GM19452 (cell line): ENCODE measurements around the gene PROSER1.
"Not testable (repeated sequence)": the region's sequence is repeated elsewhere in the genome, so short reads cannot be mapped to it uniquely, and the experiment has no call there.

Experiments used
- ATAC-seq: cut with Tn5 transposase; IDR thresholded peaks from one replicate; pipeline ENCODE4 v1.9.1; 2021; ENCODE audit not compliant: unreplicated experiment

PROSER1 gene

DNA sequence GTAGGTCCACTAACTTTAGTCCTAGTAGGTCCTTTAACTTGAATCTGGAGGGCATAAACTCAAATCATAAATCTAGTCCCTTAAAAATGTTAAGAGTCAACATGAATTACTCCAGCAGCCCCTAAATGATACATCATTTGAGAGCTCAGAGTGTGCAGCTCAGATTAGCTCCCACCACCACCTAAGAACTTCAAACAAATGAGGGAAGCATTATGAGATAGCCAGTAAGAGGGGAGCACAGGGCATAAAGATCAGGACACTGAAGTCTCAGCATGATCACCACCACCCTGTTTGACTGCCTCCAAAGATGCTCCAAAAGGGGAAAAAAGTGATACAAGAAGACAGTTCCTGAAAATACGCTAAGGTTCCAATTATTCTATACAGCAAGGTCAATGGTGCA, 5.7 kb downstream of the PROSER1 start:
- no peak for ATAC-seq

DNA sequence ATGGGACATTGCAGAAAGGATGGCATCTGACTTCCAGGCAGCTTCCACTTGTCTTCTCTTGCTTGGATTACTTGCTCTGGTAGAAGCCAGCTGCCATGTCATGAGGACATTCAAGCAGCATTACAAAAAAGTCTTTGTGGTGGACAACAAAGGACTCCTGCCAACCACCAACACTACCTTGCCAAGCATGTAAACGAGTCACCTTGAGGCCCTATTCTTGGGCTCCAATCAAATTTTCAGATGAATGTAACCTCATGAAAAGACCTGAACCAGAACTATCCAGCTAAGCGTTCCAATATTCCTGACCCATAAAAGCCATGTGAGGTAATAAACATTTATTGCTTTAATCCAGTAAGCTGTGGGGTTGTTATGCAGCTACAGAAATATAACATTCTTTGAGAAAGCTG, 12.5 kb downstream of the PROSER1 start:
- no peak for ATAC-seq

DNA sequence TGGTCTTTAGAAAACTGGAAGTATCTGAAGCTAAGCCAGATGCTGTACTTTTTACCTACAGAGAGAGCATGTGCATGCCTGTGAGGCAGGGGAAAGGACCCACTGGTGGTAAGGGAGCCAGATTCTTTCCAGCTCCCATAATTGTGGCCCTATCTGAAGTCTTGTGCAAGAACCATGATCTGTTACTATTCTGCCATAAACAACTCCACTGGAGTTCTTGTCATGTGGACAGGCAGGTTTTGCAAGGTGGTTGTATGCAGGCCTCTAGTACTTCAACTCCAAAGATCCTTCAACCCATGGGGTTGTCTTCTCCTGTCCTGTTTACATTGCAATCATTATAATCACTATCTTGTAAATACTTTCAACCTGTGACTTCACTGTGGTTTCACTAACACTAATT, 14.1 kb downstream of the PROSER1 start:
- ATAC-seq: no peak

DNA sequence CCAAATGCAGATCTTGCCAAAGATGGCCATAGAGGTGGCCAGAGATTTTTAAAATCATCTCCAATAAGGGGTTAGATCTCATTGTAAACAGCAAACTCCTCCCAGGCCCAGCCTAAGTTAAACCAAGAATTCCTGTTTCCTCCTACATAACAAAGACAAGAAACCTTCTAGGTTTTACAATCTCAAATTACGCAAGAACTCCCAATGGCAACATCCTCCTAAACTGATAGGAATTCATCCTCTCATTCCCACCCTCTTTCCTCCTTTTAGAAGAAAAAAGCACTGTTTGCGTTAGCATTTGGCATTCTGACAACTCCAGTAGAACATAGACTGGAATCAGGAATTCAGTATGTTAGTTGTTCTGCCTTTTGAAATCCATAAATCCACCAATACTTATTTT, 14.6 kb downstream of the PROSER1 start:
- no peak for ATAC-seq

DNA sequence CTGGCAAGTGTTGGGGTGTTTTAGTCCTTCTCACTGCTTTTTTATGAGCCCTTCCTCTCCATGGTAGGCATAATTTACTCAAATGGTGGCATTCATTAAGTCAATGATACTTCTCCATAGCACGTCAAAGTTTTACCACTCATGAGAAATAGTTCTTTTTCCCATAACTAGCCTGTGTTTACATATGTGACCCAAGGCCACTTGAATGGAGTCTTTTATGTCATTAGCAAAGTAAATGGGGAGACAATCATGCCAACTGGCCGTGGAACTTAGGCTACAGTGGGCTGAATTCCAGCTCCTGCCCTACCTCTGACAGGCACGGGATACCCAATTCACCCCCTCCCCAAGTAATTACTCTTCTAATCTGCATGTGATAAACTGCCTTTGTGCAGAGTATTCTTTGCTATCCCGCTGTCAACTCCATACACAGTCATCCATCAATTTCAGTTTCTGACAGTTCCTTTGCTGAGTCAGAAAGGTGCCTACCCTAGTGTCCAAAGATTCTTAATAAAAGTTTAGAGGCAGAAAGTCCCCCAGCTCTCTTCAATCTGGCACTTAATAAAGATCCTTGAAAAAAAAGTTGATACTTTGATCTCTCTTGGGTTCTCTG, 16.9 kb downstream of the PROSER1 start:
- no peak for ATAC-seq

DNA sequence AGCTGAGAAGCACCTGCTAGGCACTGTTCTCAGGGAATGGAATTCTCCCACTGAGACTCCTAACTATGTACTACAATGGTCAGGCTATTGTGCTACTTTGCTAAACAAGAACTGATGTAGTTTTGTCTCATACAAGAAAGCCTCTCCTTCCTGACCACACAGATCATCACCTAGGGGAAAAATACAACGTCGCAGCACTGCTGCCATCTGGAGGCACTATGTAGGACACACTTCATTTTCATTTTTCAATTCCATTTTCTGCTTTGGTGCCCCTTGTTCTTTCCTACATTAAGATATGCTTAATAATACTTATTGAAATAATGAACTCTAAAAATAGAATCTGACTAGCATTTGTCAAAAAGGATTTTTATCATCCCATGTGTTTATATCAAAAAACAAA, 21.1 kb downstream of the PROSER1 start:
- ATAC-seq: peak; percentile 62

DNA sequence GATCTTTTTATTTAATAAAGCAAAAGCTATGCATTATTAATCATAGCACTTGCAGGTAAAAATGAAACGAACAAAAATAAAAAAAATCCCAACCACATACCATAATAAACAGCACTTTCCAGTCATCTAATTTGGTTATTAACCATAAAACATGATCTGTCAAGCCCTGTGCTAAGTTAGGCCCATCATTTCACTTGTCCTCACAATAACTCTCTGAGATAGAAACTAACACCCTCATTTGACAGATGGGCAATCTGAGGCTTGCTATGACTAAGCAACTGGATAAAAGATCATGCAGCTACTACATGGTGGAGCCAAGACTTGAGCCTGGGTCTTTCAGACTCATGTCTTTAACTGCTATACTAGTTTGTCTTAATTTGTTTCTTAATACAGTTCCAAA, 21.8 kb downstream of the PROSER1 start:
- ATAC-seq: peak; percentile 95

DNA sequence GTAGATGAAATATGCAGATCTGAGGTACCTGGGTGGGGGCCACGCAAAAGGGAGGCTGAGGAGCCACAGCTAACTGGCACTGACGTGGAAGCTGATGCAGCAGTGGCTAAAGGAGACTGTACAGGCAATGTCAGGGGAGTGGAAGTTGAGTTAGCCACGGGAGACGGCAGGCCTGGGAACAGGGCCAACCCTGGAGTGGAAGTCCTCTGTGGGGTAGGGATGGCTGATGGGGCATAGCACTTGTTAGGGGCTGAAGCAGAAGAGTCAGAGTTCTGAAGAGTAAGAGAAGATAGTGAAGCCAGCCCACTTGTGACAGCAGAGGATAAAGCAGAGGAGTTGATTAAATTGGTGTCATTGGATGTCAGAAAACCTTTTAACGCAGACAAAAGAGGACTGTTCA, 24.4 kb downstream of the PROSER1 start:
- ATAC-seq: no peak

DNA sequence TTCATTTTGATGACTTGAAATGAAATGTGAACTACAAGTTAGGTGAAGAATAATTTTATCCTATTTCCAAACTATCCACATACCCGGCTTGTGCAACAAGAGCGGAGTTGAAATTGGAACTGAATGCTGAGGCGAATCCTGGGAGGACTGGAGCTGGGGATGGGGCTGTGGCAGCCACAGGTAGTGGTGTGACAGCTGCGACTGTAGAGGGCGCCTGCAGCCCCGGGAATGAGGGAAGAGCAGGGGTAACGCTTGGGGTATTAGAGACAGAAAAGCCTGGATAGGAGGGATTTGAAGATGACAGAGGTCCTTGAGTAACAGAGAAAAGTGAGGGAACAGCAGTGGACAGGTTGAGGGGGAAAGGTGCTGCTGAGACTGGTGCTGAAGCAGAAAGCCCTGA, 25.3 kb downstream of the PROSER1 start:
- ATAC-seq: no peak

DNA sequence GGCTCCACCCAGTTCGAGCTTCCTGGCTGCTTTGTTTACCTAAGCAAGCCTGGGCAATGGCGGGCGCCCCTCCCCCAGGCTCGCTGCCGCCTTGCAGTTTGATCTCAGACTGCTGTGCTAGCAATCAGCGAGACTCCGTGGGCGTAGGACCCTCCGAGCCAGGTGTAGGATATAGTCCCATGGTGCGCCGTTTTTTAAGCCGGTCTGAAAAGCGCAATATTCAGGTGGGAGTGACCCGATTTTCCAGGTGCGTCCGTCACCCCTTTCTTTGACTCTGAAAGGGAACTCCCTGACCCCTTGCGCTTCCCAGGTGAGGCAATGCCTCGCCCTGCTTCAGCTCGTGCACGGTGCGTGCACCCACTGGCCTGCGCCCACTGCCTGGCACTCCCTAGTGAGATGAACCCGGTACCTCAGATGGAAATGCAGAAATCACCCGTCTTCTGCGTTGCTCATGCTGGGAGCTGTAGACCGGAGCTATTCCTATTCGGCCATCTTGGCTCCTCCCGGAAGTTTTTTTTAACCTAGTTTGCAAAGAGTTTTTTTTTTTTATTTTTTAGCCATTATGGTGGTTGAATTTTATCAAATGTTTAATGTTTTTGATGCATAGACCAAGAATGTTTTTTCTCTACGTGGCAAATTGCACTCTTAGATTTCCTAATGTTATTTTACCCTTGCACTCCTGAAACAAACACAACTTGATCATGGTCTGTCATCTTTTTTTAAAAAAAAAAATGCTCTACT, 31.3 kb downstream of the PROSER1 start:
- not testable (repeated sequence) for ATAC-seq

DNA sequence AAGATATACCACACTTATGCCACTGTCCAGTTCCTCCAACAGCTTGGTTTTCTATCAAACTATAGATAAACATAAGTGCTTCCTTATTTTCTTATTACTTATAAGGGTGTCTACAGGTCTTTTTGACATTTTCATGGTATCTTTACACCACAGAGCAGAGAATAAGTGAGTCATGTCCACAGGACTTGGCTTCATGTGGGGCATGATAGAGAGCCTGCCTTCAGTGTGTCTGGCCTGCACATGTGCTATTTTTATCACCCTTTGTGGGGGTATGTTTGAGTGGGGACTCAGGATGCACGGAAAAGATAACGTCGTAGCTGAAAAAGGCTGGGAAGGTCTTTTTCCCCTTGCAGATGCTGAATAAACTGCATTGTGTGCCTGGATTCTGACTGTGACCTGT, 39.1 kb downstream of the PROSER1 start:
- no peak for ATAC-seq

DNA sequence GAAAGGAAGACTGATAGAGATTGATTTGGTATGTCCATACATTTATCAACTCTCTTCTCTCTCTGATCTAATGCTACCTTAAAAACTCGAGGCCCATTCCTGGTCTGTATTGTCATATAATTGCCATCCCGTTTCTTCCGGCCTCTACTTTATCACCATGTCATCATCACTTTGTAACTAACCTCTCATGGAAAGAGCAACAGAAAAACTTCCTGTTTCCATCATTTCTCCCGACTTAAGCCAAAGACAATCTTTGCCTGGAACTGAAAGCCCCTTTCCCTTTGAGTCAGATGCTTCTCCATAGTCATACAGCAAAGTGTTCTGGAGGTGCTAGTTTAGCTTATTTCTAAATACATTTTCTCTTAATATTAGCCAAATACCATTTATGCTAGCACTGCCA, 44.5 kb downstream of the PROSER1 start:
- ATAC-seq: no peak

DNA sequence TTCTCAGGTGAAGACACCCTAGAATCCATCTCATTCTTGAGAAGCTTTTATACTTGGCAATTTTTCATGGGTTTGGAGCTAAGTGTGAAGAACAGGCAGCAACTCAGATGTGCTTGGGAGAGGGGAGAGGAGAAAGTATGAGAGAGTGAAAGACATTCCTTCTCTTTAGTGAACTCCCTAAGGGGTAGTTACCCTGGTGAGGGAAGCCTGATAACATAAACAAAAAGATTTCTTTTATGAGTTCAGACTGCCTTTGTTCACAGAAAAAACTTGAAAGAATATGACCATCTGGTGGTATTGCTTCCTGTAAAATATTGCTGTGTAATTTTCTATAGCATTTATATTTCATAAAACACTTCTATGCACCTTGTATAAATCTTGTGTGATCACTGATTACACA, 47.2 kb downstream of the PROSER1 start, which contains the start of gene STOML3:
Gene STOML3, minus strand, starts transcription at position 139 of the 400 bp plus-strand sequence. Its CDS starts 110 bp downstream, at position 29.
- ATAC-seq: no peak

DNA sequence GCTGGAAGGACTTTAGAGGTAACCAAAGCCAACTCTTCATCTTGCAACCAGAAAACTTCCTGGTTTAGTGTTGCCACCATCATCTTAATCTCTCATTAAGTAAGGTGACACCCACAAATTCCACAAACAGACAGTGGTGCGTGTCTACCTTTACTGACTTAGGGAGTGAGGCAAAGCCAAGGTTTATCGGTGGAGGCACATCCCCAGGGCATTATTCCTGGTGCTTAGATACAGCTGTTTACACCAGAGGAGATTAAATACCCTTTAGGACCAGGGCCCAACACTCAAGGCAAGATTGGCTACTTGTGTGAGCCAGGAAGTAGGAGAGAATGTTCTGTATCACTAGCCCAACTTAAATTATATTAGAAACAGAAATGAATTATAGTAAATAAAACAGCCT, 56.8 kb downstream of the PROSER1 start:
- ATAC-seq: no peak

DNA sequence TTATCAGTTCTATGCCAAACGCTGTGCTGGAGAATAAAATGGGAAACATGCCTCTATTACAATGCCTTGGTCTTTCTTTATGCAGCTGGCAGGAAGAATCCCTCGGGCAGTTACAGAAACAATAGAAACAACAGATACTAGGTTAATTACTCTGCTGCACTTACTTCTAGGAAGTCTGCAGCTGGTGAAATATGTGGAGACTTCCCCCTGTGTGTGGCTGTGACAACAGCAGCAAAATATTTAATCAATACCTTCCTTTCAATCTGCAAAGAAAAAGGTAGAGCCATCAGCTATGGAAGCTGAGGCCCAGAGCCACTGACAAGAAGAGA, 57.2 kb downstream of the PROSER1 start:
- ATAC-seq: no peak

DNA sequence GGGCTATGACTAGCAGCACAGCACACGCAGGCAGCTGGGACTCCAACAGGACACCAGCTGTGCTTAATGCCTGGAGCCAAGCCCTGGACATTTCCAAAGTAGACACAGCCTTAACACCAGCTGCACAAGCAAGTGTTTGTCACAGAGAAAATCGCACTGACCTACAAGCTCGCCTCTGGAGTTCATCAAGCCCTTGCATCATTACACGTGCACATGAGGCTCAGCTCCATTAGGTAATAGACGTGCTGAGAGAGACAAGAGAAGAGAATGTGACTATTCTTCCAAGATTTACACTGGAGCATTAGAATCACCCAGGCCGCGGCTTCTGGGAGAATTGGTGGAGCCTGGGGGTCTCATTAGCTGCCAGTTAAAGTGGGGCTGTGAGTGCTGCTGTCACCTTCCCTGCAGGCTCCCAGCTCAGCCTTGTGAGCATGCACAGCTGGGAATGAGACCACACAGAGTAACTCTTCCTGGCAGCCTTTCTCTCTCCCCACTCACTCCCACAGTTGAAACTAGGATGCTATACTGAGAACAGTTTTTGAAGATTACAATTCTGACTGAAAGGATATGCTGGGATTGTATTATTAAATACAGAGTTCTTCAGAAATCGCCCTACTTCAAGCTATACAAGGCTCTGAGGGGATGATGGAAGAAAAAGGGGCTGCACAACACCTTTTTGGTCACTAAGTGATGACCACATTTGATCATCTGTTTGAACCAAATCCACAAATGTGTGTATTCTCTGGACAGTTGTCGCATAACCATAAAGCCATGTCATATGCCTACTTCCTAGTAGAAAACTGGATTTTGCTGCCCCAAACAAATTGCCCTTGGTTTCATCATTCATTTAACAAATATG, 57.8 kb downstream of the PROSER1 start:
- ATAC-seq: no peak

DNA sequence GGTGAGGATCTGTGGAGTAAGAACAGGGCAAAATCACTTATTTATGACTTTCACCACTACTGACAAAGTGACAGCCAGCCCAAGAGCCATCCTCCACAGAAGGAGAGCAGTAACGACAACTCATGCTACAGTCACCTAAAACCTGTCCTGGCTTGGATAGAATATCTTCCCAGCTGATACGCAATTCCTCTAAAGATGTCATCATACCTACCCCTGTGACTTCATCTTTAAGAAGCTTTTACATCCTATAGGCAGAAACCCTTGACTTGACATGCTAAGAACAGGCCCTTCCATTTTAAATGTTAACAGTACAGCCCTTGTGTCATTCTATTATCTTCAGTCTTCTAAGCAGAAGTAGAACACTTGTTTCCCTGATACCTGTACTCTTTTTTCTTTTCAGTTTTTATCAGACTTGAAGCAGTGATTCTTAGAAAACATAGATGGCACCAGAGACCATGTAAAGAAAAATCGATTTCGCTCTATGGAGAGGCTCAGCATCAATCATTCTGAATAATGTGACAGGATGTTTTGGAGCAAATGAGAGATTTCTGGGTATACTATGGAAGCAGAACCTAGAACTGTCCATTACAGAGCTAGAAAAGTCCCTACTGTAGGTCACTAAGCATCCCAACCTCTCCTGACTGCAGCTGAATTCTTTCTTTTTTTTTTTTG, 67.4 kb downstream of the PROSER1 start:
- ATAC-seq: no peak

DNA sequence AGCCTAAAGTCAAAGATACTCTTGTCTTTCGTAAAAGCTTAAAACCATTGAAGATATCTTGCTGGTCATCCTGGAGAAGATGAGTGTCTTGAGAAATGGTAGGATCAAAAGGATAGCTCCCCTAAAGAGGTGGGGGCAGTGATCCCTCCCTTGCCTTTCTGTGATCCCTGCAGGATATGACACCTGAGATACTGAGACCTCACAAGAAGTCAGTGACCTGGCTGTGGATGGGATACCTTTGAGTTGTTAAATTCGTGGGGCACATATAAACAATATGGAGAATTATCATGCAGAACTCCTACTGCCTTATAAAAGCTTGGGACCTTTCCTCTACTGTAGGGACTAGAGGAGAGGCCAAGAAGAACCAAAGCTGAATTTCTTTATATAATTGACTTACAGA, 68.7 kb downstream of the PROSER1 start:
- no peak for ATAC-seq

DNA sequence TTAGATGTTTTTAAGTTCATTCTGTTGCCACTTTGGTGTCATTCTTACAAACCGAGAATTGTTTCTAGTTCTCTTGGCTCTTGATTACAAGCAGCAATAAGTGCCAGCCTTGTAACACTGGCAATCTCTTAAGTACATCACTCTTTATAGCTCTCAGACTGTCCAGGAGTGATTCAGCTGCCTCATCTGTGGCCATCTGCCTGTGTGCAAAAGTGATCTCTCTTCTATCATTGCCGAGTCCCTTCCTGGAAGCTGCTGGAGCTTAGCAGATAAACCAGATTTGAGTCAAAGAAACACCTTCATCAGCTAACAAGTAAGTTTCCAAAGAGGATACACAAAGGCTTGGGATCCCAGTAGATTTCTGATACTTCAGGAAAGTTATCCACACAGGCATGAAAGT, 70.4 kb downstream of the PROSER1 start:
- no peak for ATAC-seq

DNA sequence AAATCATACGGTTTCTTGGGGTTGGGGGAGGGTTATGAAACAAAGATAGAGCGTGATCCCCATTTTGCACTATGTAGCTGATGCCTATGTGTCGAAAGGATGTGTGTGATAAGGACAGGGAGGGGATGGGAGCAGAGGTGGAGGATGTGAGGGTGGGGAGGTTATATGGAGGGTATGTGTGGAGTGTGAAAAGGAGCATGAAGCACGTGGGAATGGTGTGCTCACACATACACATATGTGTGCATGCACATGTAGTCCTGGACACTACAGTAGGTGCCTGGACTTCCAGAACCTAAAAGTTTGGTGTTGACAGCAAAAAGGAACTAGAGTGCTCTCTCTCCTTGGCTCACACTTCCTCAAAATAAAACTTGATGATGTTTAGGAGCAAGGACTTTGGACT, 72.6 kb downstream of the PROSER1 start:
- no peak for ATAC-seq

DNA sequence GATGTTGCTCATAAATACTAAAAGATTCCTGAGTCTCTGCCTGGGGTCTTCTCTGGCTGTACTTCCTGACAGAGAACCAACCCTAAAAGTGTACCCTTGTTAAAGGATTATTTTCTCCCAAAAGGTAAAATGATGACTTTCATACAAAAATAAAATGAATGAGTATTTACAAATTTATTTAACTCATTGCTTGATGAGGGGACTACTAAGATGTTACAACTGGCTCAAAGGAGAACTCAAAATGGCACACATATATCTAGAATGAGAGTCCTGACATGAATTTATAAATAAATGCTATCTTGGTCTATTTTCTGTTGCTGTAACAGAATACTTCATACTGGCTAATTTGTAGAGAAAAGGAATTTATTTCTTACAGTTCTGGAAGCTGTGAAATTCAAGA, 77.7 kb downstream of the PROSER1 start:
- no peak for ATAC-seq
